IPS DF 6.9 (cell line): ENCODE data around the gene SPNS2.

Experiments used
- DNase-seq: peaks from one replicate; pipeline ENCODE4 v3.0.0-alpha.2; 2013; ENCODE audit warnings: low read depth, low spot score
- H3K27ac ChIP-seq: one replicate; pipeline ENCODE4 v1.5.1; 2013; ENCODE audit warnings: low read length, control low read depth
- H3K27me3 ChIP-seq: 2 replicates; pipeline ENCODE4 v1.6.1; 2013; ENCODE audit warnings: mild to moderate bottlenecking, low read length; ENCODE audit not compliant: control insufficient read depth, insufficient read depth
- H3K36me3 ChIP-seq: 2 replicates; pipeline ENCODE4 v1.6.1; 2013; ENCODE audit warnings: low read length; ENCODE audit not compliant: control insufficient read depth, insufficient read depth
- H3K4me1 ChIP-seq: 2 replicates; pipeline ENCODE4 v1.6.1; 2013; ENCODE audit warnings: low read length; ENCODE audit not compliant: control insufficient read depth, insufficient read depth
- H3K4me3 ChIP-seq: 2 replicates; pipeline ENCODE4 v1.5.1; 2013; ENCODE audit warnings: mild to moderate bottlenecking, low read length
- H3K9me3 ChIP-seq: 2 replicates; pipeline ENCODE4 v1.6.1; 2013; ENCODE audit warnings: low read length, inconsistent platforms; ENCODE audit not compliant: control insufficient read depth, insufficient read depth
- WGBS: extraction: QIAGEN DNeasy Blood & Tissue Kit; methylation state at CpG from one replicate; pipeline ENCODE4 v1.1.7; 2013; ENCODE audit warnings: mixed read lengths, missing lambda C conversion rate; ENCODE audit not compliant: insufficient read length, insufficient coverage; 5-methylcytosine and 5-hydroxymethylcytosine counted together

The SPNS2 gene

GRCh38 chr17:4520894-4521600, 22.4 kb downstream of the SPNS2 start:
- Histone ChIP-seq H3K27me3 (no peaks in the 10 kb centered on the region; the same call in 1 of the 2 replicates), H3K27ac (no peak overlapping the region), H3K4me1 (no peaks in the 10 kb centered on the region), H3K36me3 (no peaks in the 10 kb centered on the region), H3K9me3 (no peaks in the 10 kb centered on the region), H3K4me3 (no peak overlapping the region)
- DNase-seq: no peak
- WGBS: no CpG with 5 or more reads among the region's 8 CpGs

DNA sequence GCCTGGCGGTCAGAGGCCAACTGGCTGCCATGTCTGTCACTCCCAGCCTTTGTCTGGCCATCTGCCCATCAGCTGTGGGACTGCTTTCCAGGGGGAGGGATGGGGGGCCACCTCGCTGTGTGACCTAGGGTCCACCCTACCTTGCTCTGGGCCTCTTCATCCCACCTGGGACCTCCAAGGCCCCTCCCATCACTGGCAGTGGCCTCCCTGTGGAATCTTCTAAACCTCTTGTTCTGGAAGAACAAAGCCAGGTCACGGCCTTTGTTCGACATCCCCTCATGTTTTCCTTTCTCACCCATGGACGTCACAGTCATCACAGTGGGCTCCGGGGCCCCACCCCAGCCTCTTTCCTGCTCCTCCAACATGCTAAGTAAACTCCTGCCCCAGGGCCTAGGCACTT, 24.0 kb downstream of the SPNS2 start:
- Histone ChIP-seq H3K27me3 (no peaks in the 10 kb centered on the region; the same call in 1 of the 2 replicates), H3K9me3 (no peaks in the 10 kb centered on the region), H3K4me1 (no peaks in the 10 kb centered on the region), H3K36me3 (no peaks in the 10 kb centered on the region), H3K27ac (no peak overlapping the region), H3K4me3 (no peak overlapping the region)
- WGBS: no CpG with 5 or more reads among the region's 6 CpGs
- no peak for DNase-seq

DNA sequence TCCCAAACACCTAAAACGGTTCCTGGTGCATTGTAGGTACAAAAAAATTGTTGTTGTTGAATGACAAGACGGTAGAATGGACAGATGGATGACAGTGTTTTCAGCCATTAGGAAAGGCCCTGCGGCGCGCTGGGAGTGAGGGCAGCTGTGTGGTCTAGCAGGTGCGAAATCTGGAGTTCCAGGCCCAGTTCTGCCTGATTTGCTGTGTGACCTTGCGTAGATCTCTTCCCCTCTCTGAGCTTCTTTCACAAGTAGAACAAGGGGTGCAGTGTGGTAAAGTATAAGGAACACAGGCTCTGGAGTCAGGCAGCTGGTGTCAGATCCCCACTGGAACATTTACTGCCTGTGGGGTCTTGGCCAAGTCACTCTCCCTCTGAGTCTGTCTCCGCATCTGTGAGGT, 25.3 kb downstream of the SPNS2 start:
- no peak for DNase-seq
- Histone ChIP-seq H3K9me3 (no peaks in the 10 kb centered on the region), H3K4me3 (no peak overlapping the region), H3K27me3 (no peaks in the 10 kb centered on the region; the same call in 1 of the 2 replicates), H3K4me1 (no peaks in the 10 kb centered on the region), H3K27ac (no peak overlapping the region), H3K36me3 (no peaks in the 10 kb centered on the region)
- no CpG with 5 or more reads among the region's 8 CpGs for WGBS

- no peaks in the 10 kb centered on the region for H3K9me3 ChIP-seq
- H3K4me1 ChIP-seq: no peaks in the 10 kb centered on the region
- no peak for DNase-seq
- H3K36me3 ChIP-seq: no peaks in the 10 kb centered on the region
- H3K4me3 ChIP-seq: no peak overlapping the region
- no CpG with 5 or more reads among the region's 11 CpGs for WGBS
- H3K27ac ChIP-seq: no peak overlapping the region
- no peaks in the 10 kb centered on the region; the same call in 1 of the 2 replicates for H3K27me3 ChIP-seq
These were observed 27.2 kb downstream of the SPNS2 start for GRCh38 chr17:4525691-4526397.

DNA sequence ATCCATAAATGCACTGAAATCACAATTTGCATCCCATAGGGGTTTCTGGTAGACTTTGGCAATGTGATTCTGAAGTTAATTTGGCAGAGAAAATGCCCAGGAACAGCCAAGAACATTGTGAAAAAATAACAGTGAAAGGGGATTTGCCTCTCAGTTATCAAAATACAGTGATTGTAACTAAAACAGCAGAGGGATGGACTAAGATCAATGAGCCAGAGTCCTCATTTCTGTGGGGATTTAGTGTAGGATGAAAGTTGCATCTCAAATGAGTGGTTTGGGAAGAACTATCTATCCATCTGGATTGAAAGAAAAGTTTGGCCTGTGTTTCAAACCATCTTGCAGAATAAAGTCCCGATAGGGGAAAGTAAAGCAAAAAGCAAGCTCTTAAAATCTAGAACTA, 28.5 kb downstream of the SPNS2 start:
- no peaks in the 10 kb centered on the region for H3K4me1 ChIP-seq
- DNase-seq: no peak
- H3K36me3 ChIP-seq: no peaks in the 10 kb centered on the region
- H3K27me3 ChIP-seq: no peaks in the 10 kb centered on the region; the same call in 1 of the 2 replicates
- H3K9me3 ChIP-seq: no peaks in the 10 kb centered on the region
- no peak overlapping the region for H3K4me3 ChIP-seq
- H3K27ac ChIP-seq: no peak overlapping the region
- WGBS: no CpG with 5 or more reads among the region's 1 CpG

GRCh38 chr17:4527566-4528125, 29.0 kb downstream of the SPNS2 start:
- H3K9me3 ChIP-seq: no peaks in the 10 kb centered on the region
- no peak overlapping the region for H3K27ac ChIP-seq
- no peaks in the 10 kb centered on the region; the same call in 1 of the 2 replicates for H3K27me3 ChIP-seq
- DNase-seq: no peak
- no peaks in the 10 kb centered on the region for H3K36me3 ChIP-seq
- no CpG with 5 or more reads among the region's 12 CpGs for WGBS
- H3K4me1 ChIP-seq: no peaks in the 10 kb centered on the region
- H3K4me3 ChIP-seq: no peak overlapping the region

- Histone ChIP-seq H3K4me3 (no peak overlapping the region), H3K27ac (no peak overlapping the region), H3K27me3 (no peaks in the 10 kb centered on the region; the same call in 1 of the 2 replicates), H3K9me3 (no peaks in the 10 kb centered on the region), H3K36me3 (no peaks in the 10 kb centered on the region), H3K4me1 (0 out of 2 replicates have a peak, but pooled peaks cover 2% of the 10 kb centered on the region)
- no peak for DNase-seq
- WGBS: no CpG with 5 or more reads among the region's 13 CpGs
These were observed 31.0 kb downstream of the SPNS2 start for GRCh38 chr17:4529533-4530152.

DNA sequence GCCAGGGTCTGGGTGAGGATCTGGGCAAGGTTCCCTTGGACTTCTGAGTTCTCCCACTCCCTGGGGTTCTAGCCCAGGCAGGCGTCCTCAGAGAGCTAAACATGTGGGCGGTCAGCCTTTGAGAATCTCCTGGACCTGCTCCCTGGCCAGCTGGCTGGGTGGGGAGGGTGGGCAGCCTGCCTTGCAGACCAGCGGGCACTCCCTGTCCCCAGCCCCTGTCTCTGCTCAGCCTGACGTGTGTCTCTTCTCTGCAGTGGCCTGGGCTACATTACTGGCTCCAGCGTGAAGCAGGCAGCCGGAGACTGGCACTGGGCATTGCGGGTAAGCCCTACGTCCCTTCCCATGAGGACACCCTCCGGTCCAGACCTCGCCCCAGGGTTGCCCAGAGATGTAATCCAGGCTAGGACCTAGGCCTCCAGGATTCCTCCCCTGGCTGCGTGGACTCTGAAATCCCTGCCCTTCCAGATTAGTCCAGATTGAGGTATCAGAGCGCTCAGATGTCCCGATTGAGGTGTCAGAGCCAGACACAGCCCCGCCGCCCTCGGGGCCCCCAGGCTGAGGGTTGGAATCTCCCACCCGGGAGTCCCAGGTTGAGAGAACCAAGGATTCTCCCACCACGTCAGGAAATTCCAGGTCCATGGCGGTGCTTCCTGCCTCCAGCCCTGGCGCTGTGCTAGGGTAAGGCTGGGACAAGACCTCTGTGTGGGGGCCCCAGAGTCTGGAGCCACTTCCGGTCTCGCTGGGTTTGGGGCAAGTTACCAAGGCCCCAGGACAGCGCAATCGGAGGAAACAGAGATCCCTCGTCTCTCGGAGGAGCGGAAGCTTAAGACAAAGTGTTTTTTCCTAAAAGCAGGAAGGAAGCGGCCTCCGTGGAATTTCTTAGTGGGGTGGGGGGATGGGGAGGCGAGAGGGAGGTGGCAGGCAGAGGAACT, 32.4 kb downstream of the SPNS2 start:
- Histone ChIP-seq H3K4me3 (no peak overlapping the region), H3K27me3 (no peaks in the 10 kb centered on the region), H3K4me1 (peaks cover 6% of the 10 kb centered on the region), H3K27ac (no peak overlapping the region), H3K36me3 (no peaks in the 10 kb centered on the region), H3K9me3 (no peaks in the 10 kb centered on the region)
- no CpG with 5 or more reads among the region's 30 CpGs for WGBS
- no peak for DNase-seq

DNA sequence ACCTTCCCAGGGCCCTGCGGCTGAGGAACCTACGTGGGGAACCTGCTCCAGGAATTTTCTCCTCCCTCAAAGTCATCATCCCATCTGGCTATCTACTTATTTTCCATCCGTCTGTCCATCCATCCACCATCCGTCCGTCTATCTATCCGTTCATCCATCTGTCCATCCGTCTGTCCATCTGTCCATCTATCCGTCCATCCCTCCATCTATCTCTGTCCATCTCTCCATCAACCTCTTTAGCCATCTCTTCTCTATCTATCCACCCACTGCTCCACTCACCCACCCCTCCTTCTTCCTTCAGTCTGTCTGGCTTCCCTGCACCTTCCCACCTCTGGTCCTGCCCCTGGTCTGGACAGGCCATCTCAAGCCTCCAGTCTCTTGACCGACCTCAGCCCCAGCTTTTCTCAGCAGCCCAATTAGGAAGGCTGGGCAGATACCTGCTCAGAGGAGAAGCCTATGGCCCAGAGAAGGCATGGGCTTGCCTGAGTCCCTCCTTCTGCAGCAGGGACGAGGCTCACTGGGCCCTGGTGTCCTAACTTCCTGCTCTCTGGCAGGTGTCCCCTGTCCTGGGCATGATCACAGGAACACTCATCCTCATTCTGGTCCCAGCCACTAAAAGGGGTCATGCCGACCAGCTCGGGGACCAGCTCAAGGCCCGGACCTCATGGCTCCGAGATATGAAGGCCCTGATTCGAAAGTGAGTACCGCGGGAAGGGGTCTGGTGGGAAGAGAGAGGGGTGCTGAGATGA, 33.5 kb downstream of the SPNS2 start:
- Histone ChIP-seq H3K4me1 (peaks cover 6% of the 10 kb centered on the region), H3K9me3 (no peaks in the 10 kb centered on the region), H3K27ac (no peak overlapping the region), H3K4me3 (no peak overlapping the region), H3K27me3 (no peaks in the 10 kb centered on the region), H3K36me3 (no peaks in the 10 kb centered on the region)
- WGBS: no CpG with 5 or more reads among the region's 17 CpGs
- no peak for DNase-seq
